ENCODE data around the gene BGLAP. TPM values are rescaled to one million over a fixed set of nuclear protein-coding genes. Genes with fewer than 3 reads are reported as not detected.

BGLAP gene
- total RNA-seq, 1 donor from 2014 or later = 0.28 TPM

Other genes with a start within 250 kb of the BGLAP start
- gene SSR2, start 221.2 kb upstream of the BGLAP start, total RNA-seq = 121 TPM
- 23.0 TPM for gene UBQLN4, start 188.4 kb upstream of the BGLAP start, total RNA-seq
- 62.3 TPM for gene LAMTOR2, start 187.4 kb upstream of the BGLAP start, total RNA-seq
- gene RAB25, start 181.0 kb upstream of the BGLAP start, total RNA-seq = 420 TPM
- 1.7 TPM for gene MEX3A, start 159.7 kb upstream of the BGLAP start, total RNA-seq
- 315 TPM for gene LMNA, start 127.5 kb upstream of the BGLAP start, total RNA-seq
- gene SEMA4A, start 88.6 kb upstream of the BGLAP start, total RNA-seq = 34.6 TPM
- gene SLC25A44, start 48.1 kb upstream of the BGLAP start, total RNA-seq = 12.7 TPM
- gene PMF1, start 29.2 kb upstream of the BGLAP start, total RNA-seq = 44.3 TPM
- 2.0 TPM for gene PAQR6, start 5.9 kb downstream of the BGLAP start, total RNA-seq
- gene SMG5, start 40.6 kb downstream of the BGLAP start, total RNA-seq = 38.0 TPM
- 110 TPM for gene TMEM79, start 42.1 kb downstream of the BGLAP start, total RNA-seq
- 22.5 TPM for gene GLMP, start 53.5 kb downstream of the BGLAP start, total RNA-seq
- gene VHLL, start 57.1 kb downstream of the BGLAP start, total RNA-seq = not detected
- 178 TPM for gene CCT3, start 96.1 kb downstream of the BGLAP start, total RNA-seq
- gene TSACC, start 96.3 kb downstream of the BGLAP start, total RNA-seq = 0.80 TPM
- gene RHBG, start 127.0 kb downstream of the BGLAP start, total RNA-seq = 1.7 TPM

Data from esophagus mucosa (tissue), 1 donor.